ENCODE results near the gene SERINC3. TPM values are rescaled to one million over a fixed set of nuclear protein-coding genes. Genes with fewer than 3 reads are reported as not detected.

SERINC3 gene
- total and polyA plus RNA-seq, 2 of the 13 experiments (the other 11 are each of a cell fraction or from before 2014, with no cell fraction given) = 82.0 to 226 TPM

- CTCF ChIA-PET (ENCODE audit: low intra/inter-chr PET ratio, low total read pairs) = no interaction called here
- no peak for FAIRE-seq
- POLR2A ChIA-PET = interaction anchor here (1.1 to 1.2 kb wide), 3 partner anchors 9 to 26 kb away, joined by 3 to 6 read pairs (median 3); partner anchors contain the start of genes SERINC3 and TTPAL
Measured at GRCh38 chr20:44495802-44496481, 25.9 kb downstream of the SERINC3 start.

DNA sequence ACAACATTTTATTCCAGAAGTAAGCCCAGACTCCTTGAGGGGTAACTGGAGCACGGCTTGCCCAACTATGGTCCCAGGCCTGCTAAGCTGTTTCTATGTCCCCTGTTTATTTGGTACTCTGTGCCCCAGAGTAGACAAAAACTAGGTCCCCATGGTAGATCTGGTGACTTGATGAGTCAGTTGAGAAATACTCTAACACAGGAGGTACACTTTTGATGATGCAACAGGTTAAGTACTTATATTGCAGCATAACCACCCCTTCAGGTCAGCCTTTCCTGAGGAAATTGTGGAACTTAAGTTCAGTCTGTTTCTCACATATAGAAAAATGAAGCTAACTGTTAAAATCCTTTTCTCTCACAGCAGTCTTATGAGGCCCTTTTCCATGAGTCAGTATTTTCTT lies 26.6 kb downstream of the SERINC3 start:
- ChIA-PET POLR2A (interaction anchor here (1.2 to 1.4 kb wide), 3 partner anchors 9 to 27 kb away, joined by 3 to 6 read pairs (median 4); partner anchors contain the start of genes SERINC3 and TTPAL), CTCF (ENCODE audit: low intra/inter-chr PET ratio, low total read pairs) (no interaction called here)
- H3K27me3 ChIP-seq (ENCODE audit: control insufficient read depth in 1 of 2, insufficient read depth in 2 of 2, low read length in 2 of 2) = no peaks in the 10 kb centered on the region
- intact Hi-C loops (cut with micrococcal nuclease; ENCODE audit: unreplicated experiment) (no loop called here), in situ Hi-C loops (cut with HindIII; ENCODE audit: extremely low pct_ligation_motif_present, low pct_unique_long_range_greater_than_20kb) (no loop called here)
- H3K9ac ChIP-seq (ENCODE audit: insufficient read depth, low read depth, low read length) = no peak overlapping the region
- H3K4me2 ChIP-seq (ENCODE audit: low read depth, low read length) = no peak overlapping the region
- ATAC-seq = 0 out of 3 replicates have a peak, but pooled peaks have one; percentile 12
- H3K36me3 ChIP-seq (replicated peaks in 1 of 2; ENCODE audit: control insufficient read depth in 1 of 2, insufficient read depth in 2 of 2, low read length in 2 of 2) = peaks cover 47 to 76% of the 10 kb centered on the region in 2 experiments
- no peak overlapping the region for H3K27ac ChIP-seq (ENCODE audit: extremely low read length, insufficient read depth, low read length)
- WGBS (ENCODE audit: low lambda C conversion rate) = 95% methylated on average over 1 of the region's 1 CpG
- H2AFZ ChIP-seq (ENCODE audit: low read length) = no peak overlapping the region
- no peaks in the 10 kb centered on the region for H4K20me1 ChIP-seq (ENCODE audit: insufficient read depth, low read length)
- no TSS peak for BruUV-seq (replicated peaks)
- peak; percentile 37 for DNase-seq (ENCODE audit: low spot score)
- H3K4me3 ChIP-seq (replicated peaks in 1 of 3; ENCODE audit: insufficient read depth in 1 of 3, low read depth in 2 of 3, low read length in 3 of 3) = no peak overlapping the region
- no peaks in the 10 kb centered on the region for H3K79me2 ChIP-seq (ENCODE audit: insufficient read depth, low read length)
- no peak for FAIRE-seq
- no peaks in the 10 kb centered on the region for H3K9me3 ChIP-seq (ENCODE audit: low read length)
- H3K4me1 ChIP-seq (ENCODE audit: insufficient read depth, low read length) = no peaks in the 10 kb centered on the region
- no peak for TF ChIP-seq ZFAT (CRISPR knock-in tag; conservative IDR thresholded peaks at IDR 0.05)
- TF ChIP-seq ZSCAN22 (CRISPR knock-in tag; IDR thresholded peaks at IDR 0.05) = no peak
- TF ChIP-seq, protein P1, sequence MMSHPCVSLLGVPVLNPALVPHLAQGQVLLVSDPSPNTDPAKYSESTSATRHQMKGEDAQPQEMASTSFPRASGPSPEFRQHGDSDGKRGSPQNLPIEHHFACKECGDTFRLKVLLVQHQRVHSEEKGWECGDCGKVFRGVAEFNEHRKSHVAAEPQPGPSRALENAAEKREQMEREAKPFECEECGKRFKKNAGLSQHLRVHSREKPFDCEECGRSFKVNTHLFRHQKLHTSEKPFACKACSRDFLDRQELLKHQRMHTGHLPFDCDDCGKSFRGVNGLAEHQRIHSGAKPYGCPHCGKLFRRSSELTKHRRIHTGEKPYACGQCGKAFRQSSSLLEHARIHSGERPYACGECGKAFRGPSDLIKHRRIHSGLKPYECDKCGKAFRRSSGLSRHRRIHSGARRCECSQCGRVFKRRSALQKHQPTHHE (CRISPR knock-in tag; IDR thresholded peaks at IDR 0.05; ENCODE audit: borderline replicate concordance) = no peak
- TF ChIP-seq FOSL2 (CRISPR knock-in tag; IDR thresholded peaks at IDR 0.05) = peak; percentile 73
- TF ChIP-seq, protein P2, sequence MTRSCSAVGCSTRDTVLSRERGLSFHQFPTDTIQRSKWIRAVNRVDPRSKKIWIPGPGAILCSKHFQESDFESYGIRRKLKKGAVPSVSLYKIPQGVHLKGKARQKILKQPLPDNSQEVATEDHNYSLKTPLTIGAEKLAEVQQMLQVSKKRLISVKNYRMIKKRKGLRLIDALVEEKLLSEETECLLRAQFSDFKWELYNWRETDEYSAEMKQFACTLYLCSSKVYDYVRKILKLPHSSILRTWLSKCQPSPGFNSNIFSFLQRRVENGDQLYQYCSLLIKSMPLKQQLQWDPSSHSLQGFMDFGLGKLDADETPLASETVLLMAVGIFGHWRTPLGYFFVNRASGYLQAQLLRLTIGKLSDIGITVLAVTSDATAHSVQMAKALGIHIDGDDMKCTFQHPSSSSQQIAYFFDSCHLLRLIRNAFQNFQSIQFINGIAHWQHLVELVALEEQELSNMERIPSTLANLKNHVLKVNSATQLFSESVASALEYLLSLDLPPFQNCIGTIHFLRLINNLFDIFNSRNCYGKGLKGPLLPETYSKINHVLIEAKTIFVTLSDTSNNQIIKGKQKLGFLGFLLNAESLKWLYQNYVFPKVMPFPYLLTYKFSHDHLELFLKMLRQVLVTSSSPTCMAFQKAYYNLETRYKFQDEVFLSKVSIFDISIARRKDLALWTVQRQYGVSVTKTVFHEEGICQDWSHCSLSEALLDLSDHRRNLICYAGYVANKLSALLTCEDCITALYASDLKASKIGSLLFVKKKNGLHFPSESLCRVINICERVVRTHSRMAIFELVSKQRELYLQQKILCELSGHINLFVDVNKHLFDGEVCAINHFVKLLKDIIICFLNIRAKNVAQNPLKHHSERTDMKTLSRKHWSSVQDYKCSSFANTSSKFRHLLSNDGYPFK (CRISPR knock-in tag; IDR thresholded peaks at IDR 0.05; ENCODE audit: borderline replicate concordance) = no peak
- no peak for TF ChIP-seq PHF21A (CRISPR knock-in tag; IDR thresholded peaks at IDR 0.05)
- peak; percentile 74 for TF ChIP-seq CEBPG (CRISPR knock-in tag; IDR thresholded peaks at IDR 0.05)
- TF ChIP-seq ZSCAN29 (CRISPR knock-in tag; conservative IDR thresholded peaks at IDR 0.05) = no peak
- no peak for TF ChIP-seq SMARCC2 (IDR thresholded peaks at IDR 0.05)
- TF ChIP-seq GATAD2A (CRISPR knock-in tag; IDR thresholded peaks at IDR 0.05) = 0 out of 2 replicates have a peak, but pooled peaks have one; percentile 28
- TF ChIP-seq U2AF1 (optimal IDR thresholded peaks at IDR 0.05; ENCODE audit: low read depth, low read length) = no peak
- TF ChIP-seq ZNF446 (CRISPR knock-in tag; IDR thresholded peaks at IDR 0.05) = no peak
- TF ChIP-seq CEBPB (IDR thresholded peaks at IDR 0.05; ENCODE audit: borderline replicate concordance, low read depth, low read length) = peak; percentile 94

More at GRCh38 chr20:44495802-44496481, 25.9 kb downstream of the SERINC3 start:
- ATAC-seq (peak; percentile 17; the same call in 1 of the 3 replicates), DNase-seq (ENCODE audit: low spot score) (no peak)
- Histone ChIP-seq H4K20me1 (ENCODE audit: insufficient read depth, low read length) (no peaks in the 10 kb centered on the region), H3K27me3 (ENCODE audit: control insufficient read depth in 1 of 2, insufficient read depth in 2 of 2, low read length in 2 of 2) (no peaks in the 10 kb centered on the region), H3K79me2 (ENCODE audit: insufficient read depth, low read length) (no peaks in the 10 kb centered on the region), H3K27ac (ENCODE audit: extremely low read length, insufficient read depth, low read length) (no peak overlapping the region), H3K4me2 (ENCODE audit: low read depth, low read length) (no peak overlapping the region), H3K9ac (ENCODE audit: insufficient read depth, low read depth, low read length) (no peak overlapping the region), H3K9me3 (ENCODE audit: low read length) (no peaks in the 10 kb centered on the region), H3K36me3 (replicated peaks in 1 of 2; ENCODE audit: control insufficient read depth in 1 of 2, insufficient read depth in 2 of 2, low read length in 2 of 2) (peaks cover 51 to 79% of the 10 kb centered on the region in 2 experiments), H3K4me3 (replicated peaks in 1 of 3; ENCODE audit: insufficient read depth in 1 of 3, low read depth in 2 of 3, low read length in 3 of 3) (no peak overlapping the region), H2AFZ (ENCODE audit: low read length) (no peak overlapping the region), H3K4me1 (ENCODE audit: insufficient read depth, low read length) (no peaks in the 10 kb centered on the region)
- WGBS (ENCODE audit: low lambda C conversion rate) = 95% methylated on average over 3 of the region's 3 CpGs
- BruUV-seq (replicated peaks) = no TSS peak
- no peak for TF ChIP-seq TBX2 (CRISPR knock-in tag; IDR thresholded peaks at IDR 0.05; ENCODE audit: borderline replicate concordance)
- no peak for TF ChIP-seq ZSCAN21 (CRISPR knock-in tag; IDR thresholded peaks at IDR 0.05; ENCODE audit: borderline replicate concordance)
- no peak for TF ChIP-seq YEATS4 (CRISPR knock-in tag; IDR thresholded peaks at IDR 0.05; ENCODE audit: borderline replicate concordance)
- TF ChIP-seq ZMAT3 (CRISPR knock-in tag; conservative IDR thresholded peaks at IDR 0.05) = no peak
- TF ChIP-seq TCF12 (IDR thresholded peaks at IDR 0.05) = no peak
- TF ChIP-seq TCF12 (CRISPR knock-in tag; IDR thresholded peaks at IDR 0.05) = no peak
- in situ Hi-C loops (cut with HindIII; ENCODE audit: extremely low pct_ligation_motif_present, low pct_unique_long_range_greater_than_20kb) = no loop called here
- intact Hi-C loops (cut with micrococcal nuclease; ENCODE audit: unreplicated experiment) = no loop called here
